SK-N-DZ (cell line): ENCODE data around the gene BPGM.
"Not testable (repeated sequence)": the region's sequence is repeated elsewhere in the genome, so short reads cannot be mapped to it uniquely, and the experiment has no call there.

Experiments
- DNase-seq: peaks from one replicate; pipeline ENCODE4 v3.0.0-alpha.2; 2015; ENCODE audit warnings: low spot score

The BPGM gene

DNA sequence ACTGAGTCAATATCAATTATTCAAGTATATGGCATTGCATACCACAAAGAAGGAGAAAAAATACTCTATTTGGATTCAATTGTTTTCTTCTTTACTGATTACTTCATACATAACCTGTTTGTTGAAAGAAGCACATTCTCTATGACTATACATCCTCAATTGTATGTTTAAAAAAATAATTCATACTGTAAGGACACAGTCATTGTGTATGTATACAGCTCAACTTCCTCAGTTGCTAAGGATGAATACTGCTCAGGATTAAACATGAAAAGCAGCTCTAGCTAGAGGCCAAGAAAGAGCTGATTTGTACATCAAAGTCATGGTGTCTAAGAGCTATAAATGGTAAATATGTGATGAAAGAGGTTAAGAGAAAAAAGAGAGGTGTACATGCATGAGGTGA is 15.8 kb upstream of the BPGM start:
- DNase-seq: no peak

DNA sequence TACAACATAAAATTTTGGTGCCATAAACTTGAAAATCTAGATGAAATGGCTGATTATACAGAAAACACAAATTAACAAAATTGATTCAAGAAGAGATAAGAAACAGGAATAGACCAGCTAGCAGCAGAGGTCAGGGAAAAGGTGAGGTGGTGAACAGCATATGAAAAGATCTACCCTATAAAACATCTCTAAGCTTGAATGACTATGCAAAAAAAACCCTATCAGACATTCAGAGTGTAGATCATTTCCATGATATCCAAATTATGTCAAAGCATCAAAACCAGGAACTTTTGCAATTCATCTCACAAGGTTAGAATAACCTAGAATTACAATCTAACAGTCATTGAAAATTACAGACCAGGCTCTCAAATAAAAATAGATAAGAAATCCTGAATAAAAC is 14.6 kb upstream of the BPGM start:
- no peak for DNase-seq

DNA sequence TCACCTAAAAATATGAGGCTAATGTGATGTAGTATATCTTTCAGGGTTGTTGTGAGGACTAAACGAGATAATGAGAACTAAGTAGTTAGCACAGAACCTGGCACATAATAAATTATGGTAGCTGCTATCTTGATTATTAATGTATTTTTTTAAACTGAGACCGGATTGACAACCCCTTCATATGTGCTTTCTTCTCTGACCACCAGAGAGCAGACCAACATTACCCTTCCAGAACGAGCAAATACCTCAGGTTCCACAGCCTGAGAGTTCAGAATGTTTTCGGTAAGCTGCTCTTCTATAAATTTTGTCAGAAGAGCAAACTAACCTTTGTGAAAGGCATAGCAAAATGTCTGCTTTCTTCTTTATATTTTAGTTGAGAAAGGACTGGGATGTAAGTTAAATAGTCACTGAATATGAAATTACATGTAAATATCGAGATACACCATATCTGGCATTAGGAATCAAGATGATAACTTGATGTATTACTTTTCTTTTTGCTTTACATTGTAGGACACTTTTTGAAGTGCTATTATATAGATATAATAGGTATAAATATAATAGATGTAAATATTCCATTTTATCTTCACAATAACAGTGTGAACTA is 13.6 kb upstream of the BPGM start:
- DNase-seq: peak; percentile 36

DNA sequence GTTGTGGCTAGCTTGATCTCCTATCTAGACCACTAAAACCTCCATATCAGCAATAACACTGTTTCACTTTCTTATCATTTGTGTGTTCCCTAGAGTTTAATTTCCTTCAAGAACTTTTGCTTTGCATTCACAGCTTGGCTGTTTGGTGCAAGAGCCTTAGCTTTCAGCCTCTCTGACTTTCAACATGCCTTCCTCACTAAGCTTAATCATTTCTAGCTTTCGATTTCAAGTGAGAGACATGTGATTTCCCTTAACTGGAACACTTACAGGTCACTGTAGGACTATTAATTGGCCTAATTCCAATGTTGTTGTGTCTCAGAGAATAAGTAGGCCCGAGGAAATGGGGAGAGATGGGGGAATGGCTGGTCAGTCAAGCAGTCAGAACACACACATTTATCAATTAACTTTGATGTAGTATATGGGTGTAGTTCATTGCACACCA is 10.6 kb upstream of the BPGM start:
- no peak for DNase-seq

DNA sequence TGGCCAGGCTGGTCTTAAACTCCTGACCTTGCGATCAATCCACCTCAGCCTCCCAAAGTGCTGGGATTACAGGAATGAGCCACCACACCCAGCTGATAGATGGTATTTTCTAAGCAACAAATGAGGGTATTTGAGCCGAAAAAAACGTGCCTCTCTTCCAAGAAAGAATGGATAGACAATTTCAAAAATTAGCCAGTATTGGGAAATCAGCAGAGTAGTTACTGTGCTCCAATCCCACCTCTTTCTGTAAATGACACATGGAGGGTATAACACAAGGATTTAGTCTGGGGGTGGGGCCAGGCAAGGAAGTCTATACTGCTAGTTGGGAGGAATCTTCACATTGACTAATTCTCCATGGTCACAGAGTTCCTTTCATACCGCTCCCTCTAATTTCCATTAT is 9.2 kb upstream of the BPGM start:
- no peak for DNase-seq

DNA sequence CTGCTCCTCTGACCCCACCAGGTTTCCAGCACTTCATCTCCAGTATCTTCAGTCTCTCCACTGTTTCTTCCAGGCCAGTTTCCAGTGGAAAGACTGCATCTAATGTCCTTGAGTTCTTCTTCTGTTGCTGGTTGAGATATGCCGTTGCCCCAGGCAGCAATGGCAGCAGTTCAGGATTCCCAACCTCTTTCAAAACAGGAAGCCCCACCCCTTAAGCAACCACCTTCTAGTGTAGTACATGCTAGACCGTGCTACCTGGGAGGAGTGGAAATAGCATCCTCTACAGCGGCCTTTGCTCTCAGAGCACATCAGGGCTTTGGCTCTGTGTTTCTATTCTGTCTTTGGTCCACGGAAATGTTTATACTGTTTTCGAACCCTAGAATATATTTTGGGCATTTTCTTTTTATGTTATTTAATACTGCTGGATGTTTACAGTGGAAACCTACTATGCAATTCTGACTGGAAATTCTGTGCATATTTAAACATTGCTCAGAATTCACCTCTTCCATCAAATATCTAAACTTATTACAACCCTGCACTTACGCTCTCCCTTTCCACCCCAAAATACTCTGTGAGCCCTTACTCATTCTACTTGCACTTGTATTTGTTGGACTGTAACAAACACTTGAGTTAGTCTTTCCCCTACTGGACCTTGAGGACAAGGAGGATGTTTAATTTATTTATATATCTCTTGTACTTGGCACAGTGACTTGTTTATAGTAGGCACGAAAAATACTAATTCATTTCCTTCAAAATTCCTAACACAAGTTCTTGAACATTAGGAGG is 8.5 kb upstream of the BPGM start:
- DNase-seq: no peak

DNA sequence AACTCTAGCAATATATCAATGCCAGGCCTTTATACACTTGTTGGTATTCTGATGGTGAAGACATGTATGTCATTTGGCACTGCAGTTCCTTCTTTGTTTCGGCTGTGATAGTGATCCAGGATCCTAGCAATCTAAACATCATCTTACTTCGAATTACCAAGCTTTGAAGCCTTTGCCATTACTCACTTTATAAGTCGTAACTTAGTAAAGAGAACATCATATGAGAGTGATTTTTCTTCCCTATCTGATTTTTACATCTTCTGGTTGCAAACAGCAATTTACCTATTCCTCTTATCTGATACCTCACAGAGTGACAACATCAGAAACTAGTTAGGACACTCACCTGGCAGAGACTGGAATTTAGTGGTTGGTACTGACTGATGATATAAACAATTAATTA is 7.6 kb upstream of the BPGM start:
- DNase-seq: no peak

DNA sequence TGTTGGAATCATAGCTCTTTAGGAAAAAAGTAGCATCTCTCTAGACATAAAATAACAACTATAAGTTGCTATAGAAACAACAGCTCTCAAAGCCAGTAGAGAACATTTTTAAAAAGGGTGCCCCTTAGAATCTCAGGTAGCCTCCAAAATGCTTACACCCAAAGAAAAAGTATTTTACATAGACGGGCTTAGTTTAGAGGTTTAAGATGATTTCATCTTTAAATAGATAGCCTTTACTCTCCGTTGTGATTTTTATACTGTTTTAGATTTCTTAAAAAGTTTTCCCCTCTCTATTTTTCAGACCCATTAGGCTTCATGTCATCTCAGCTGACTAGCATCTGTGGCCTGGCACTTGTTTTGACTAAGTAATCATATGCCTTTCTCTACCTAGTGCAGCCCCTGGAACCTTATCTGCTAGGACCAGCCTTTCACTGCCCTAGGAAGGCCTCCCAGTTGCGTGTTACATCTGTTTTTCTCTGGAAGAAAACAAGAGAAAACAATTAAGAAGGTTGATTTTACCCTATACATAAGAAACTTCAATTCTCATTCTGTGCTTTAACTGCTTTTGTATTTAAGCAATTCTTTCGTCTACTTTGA is 6.9 kb upstream of the BPGM start:
- no peak for DNase-seq

DNA sequence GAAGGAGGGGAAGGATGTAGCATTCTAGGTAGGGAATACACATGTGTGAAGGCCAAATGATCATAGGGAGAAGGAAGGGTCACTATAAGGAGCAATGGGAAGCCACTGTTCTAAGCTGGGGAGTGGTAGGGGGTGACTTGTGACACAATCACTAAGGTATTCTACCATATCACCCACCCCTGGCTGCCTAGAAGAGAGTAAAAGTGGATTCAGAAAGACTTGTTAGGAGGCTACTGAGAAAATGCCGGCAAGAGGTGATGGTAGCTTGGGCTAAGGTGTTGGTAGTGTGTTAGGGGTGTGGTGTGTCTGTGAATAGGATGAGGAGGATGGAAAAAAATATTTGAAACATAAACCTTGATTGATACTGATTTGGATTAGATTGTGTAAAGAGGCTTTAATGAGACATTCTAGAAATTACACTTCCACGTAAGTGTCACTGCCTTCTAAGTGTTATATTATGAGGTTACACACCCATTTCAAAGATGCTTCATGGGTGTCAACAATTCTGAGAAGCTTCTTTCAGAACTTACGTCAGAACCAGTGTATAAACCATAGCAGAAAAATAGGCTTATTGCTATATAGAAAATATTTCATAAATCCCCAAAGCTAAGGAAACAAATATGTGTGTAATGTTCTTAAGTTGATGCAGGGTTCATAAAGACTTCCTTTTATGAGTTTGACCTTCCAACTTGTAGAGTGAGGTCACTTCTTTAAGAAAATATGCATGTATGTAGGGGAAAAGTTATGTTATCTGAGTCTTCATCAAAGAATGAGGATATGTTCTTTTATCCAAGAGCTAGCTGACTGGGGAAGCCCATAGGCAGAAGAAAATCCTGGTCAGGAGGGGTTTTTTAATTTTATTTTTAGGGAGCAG is 5.6 kb upstream of the BPGM start:
- DNase-seq: no peak

DNA sequence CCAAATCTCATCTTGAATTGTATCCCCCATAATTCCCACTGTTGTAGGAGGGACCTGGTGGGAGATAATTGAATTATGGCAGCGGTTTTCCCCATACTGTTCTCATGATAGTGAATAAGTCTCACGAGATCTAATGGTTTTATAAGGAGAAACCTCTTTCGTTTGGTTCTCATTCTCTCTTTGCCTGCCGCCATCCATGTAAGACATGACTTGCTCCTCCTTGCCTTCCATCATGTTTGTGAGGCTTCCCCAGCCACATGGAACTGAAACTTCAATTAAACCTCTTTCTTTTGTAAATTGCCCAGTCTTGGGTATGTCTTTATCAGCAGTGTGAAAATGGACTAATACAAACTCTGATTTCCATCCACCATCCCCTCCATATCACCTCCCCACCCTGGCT is 4.7 kb upstream of the BPGM start:
- DNase-seq: not testable (repeated sequence)

DNA sequence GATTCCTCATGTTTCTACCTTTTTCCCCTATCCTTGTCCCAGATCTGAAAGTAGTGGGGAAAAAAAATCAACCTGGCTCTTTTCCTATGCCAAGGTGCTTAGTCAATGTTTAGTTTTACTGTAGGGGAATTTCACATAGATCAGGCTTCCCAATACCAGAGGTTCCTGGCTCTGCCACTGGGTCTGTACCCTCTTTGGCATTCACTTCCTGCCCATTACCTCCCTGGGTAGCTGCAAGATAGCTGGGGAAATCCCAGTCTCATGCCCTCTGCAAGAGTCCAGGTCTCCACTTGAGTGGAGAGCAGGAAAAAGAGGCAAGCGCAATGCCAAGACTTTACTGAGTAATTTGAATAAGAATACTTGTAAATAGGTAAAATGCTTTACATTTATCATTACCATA is 3.5 kb upstream of the BPGM start:
- no peak for DNase-seq

DNA sequence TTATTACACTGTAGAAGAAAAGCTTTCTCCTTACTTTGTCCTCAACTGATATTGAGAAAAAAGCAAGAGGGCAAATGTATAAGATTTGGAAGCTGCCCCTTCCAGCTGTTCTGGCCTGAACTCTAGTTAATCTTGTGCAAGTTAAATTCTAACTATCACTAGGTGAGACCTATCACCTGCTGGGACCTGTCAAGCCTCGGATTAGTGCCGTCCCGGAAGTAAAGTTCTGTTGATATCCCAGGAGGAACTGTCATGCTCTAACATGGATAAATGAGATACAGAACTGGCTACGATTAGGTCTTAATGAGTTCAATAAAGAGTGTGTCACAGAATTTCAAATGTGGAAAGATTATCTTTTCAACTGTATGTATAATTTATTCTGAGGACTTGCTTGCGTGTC is 1.2 kb upstream of the BPGM start:
- DNase-seq: no peak

DNA sequence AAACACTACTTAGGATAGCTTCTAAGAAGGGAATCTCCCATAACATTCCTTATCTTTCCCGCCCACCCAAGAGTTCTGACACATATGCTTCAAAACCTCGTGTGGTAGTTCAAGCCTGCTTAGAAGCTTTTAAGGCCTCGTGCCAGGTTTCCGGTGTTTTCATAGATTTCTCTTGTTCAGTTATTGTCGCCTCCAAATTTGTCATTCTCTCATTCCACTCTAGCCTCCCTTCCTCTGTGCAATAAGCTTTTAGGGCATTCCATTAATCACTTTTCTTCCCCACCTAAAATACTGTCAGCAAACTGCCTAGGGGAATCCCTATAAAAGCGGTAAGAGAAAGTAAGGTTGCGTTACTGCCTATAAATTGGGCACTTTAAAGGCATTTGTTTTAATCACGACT is 718 bp upstream of the BPGM start:
- no peak for DNase-seq

DNA sequence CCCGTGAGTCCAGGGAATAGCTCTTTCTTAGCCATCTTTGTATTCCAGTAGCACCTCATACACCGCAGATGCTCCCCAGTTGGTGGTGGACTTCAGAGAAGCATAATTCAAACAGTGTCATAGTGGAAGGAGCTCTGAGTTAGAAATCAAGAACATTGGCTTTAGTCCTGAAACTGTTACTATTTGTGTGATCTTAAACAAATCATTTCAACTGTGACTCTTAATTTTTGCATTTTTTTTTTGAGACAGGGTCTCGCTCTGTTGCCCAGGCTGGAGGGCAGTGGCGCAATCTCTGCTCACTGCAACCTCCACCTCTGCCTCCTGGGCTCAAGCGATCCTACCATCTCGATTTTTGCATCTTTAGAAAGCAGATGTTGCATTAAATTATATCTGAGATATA is 1.8 kb downstream of the BPGM start:
- no peak for DNase-seq

DNA sequence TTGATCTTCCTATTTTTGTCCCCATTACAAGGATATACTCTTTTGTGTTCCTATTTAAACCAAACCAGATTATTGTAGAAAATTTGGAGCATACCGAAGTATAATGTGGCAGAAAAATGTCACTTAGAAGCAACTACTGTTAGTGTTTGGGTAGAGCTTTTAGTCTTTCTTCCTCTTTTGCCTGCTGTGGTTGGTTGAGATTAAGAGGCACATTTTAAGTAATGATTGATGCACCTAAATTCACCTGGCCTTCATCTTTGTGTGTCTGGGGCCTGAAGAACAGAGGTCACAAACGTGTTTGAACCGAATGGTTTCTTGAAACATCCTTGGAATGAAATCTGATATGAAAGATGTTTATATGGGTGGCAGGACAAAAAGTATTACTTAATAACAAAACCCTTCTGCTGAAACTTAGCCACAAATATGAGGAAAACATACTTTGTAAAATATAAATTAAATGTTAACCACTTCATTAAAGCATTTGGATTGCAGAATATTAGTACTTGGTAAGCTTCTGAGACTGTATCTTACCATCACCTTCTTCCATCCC is 2.6 kb downstream of the BPGM start:
- no peak for DNase-seq

DNA sequence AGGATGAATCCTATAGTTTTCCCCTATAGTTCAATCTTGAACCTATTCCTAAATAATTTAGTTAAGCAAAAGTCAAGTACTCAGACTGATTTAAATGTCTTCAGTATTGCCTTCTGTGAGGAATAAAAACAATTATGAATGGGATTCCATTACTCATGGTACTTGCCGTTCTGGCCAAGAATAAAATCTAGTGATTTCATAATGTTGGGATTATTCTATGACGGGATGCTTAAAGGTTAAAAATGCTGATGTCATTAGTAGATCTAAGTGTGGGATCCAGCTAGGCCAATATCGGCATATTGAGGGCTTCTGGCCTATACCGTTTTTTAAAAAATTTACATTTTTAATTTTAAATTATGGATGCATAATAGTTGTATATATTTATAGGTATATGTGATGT is 5.3 kb downstream of the BPGM start:
- no peak for DNase-seq

DNA sequence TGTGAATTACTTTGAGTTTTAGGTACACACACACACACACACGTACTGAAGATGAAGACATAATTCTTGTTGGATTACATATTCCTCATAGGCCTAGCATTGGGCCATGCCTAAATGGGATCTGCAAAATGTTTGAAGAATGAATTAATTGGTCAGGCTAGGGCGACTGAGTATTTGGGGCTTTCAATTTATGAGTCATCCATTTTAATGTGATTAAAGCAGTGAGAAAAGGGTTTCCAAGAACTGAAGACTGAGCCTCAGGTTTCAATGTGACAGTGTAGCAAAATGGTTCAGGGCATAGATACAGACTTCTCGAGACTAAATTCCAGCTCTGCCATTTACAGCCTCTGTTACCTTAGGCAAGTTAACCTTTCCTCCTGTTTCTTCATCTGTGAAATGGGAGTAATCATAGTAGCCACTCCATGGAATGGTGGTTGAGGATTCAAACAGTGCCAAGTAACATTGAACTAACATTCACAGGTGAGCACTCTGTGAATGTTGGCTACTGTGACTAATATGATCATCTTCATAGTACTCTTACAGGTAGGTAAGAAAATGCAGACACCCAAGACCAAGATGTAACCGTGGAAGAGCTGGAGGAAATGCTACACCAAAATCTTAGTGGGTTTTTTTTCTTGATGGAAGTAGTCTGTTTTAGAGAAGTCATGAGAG is 7.6 kb downstream of the BPGM start:
- no peak for DNase-seq

DNA sequence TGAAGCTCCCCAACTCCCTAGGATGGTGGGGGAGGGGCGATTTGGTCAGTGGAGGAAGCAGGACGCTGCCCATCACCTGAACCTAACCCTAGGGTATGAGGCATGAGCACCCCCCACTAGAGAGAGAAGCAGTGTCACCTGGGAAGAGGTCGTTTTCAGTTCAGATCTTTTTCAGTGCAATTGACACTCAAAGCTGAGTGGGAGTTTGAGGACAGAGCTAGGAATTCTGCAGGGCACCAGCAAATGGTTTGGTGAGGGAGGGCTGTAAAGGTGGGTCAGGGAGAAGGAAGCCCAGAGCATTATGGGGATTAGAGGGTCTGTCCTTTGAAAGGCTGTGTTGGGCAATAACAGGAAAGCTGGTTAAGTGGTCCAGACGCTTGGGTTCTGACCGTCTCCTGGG is 10.9 kb downstream of the BPGM start:
- DNase-seq: no peak

DNA sequence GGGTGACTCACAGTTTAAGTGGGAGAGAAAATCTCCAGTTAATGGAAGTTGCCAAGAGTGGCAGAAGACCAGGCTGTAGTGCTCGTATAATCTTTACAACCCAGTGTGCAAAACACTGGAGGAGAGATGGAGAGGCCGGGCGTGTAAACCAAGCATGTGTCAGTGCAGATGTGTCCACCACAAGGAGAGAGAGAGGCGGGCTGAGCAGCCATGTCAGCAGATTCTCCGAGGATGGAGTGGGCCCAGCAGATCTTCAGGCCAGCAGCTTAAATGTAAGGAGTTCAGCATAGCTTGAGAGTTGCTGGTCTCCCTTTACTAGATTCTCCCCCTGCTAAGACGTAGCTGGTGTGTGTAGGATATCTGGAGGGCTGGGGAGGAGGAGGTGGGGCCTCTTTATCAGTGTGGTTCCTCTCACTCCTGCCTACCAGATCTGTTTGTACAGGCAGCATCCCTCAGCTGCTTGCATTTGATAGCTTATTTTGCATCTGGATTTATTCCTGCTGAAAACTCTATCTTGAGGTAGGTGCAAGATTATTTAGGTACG is 13.7 kb downstream of the BPGM start:
- no peak for DNase-seq

DNA sequence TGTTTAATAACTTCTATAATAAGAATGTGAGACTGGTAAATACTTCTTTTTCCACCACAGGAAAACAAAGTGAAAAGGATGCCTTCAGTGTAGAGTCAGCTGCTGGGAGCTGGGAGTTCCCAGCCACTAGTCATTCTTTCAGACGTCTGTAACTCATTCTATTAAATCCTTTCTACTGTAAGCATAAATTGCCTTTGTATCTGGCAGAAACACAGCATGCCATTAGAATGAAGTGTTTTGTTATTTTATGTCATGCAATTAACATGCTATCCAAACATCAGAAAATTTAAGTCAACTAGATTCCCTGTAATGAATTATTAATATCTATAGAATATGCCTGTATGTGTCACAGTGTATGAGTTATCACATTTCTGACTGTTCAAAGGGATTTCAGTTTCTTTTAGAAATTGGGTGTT is 14.3 kb downstream of the BPGM start:
- DNase-seq: no peak
